HepG2 (cell line): ENCODE measurements around the gene ARPC1A. TPM values are rescaled to one million over a fixed set of nuclear protein-coding genes. Genes with fewer than 3 reads are reported as not detected.

Experiments used
- ATRX ChIP-seq: sonication (generic); formaldehyde crosslinking; IDR thresholded peaks from 2 replicates; pipeline ENCODE4 v1.4.0; 2020; ENCODE audit warnings: missing genetic modification reagents, borderline replicate concordance
- EHMT2 ChIP-seq: fragments of 200-600 bp; sonication (generic); IDR thresholded peaks from 2 replicates; pipeline ENCODE4 v1.7.0; 2017; ENCODE audit warnings: antibody characterized with exemption, low read depth, low read length, borderline replicate concordance
- FOSL2 ChIP-seq: sonication (generic); formaldehyde crosslinking; IDR thresholded peaks from 2 replicates; pipeline ENCODE4 v1.4.0; 2020; ENCODE audit warnings: missing genetic modification reagents
- FOXM1 ChIP-seq: sonication (generic); formaldehyde crosslinking; IDR thresholded peaks from 2 replicates; pipeline ENCODE4 v1.5.0; 2020; ENCODE audit warnings: missing genetic modification reagents
- IKZF4 ChIP-seq: sonication (generic); formaldehyde crosslinking; IDR thresholded peaks from 2 replicates; pipeline ENCODE4 v1.5.1; 2020; ENCODE audit warnings: borderline replicate concordance, mild to moderate bottlenecking, low read depth, missing genetic modification reagents; ENCODE audit errors: not compliant biosample characterization
- ISX ChIP-seq: sonication (generic); formaldehyde crosslinking; conservative IDR thresholded peaks from 2 replicates; pipeline ENCODE4 v1.5.0; 2020; ENCODE audit warnings: missing genetic modification reagents
- REPIN1 ChIP-seq: sonication (generic); formaldehyde crosslinking; IDR thresholded peaks from 2 replicates; pipeline ENCODE4 v1.8.0; 2022; ENCODE audit warnings: missing genetic modification reagents, low read depth, mild to moderate bottlenecking, borderline replicate concordance
- SKIL ChIP-seq: sonication (generic); formaldehyde crosslinking; IDR thresholded peaks from 2 replicates; pipeline ENCODE4 v1.8.0; 2022; ENCODE audit warnings: missing genetic modification reagents, mild to moderate bottlenecking, moderate library complexity, borderline replicate concordance
- SNAI1 ChIP-seq: sonication (generic); formaldehyde crosslinking; IDR thresholded peaks from 2 replicates; pipeline ENCODE4 v1.5.0; 2020; ENCODE audit warnings: mild to moderate bottlenecking, missing genetic modification reagents, borderline replicate concordance
- STAT6 ChIP-seq: sonication (generic); formaldehyde crosslinking; IDR thresholded peaks from 2 replicates; pipeline ENCODE4 v1.4.0; 2020; ENCODE audit warnings: missing genetic modification reagents, mild to moderate bottlenecking, borderline replicate concordance
- TRIM24 ChIP-seq: sonication (generic); formaldehyde crosslinking; IDR thresholded peaks from 2 replicates; pipeline ENCODE4 v1.8.0; 2022; ENCODE audit warnings: mild to moderate bottlenecking, missing genetic modification reagents
- ZC3H13 ChIP-seq: sonication (generic); formaldehyde crosslinking; IDR thresholded peaks from 2 replicates; pipeline ENCODE4 v1.8.1; 2023; ENCODE audit warnings: mild to moderate bottlenecking, missing genetic modification reagents, moderate library complexity
- ZFP90 ChIP-seq: sonication (generic); formaldehyde crosslinking; IDR thresholded peaks from 2 replicates; pipeline ENCODE4 v1.8.0; 2022; ENCODE audit warnings: missing genetic modification reagents, mild to moderate bottlenecking, inconsistent platforms, borderline replicate concordance
- ZKSCAN1 ChIP-seq: fragments of 150-350 bp; IDR thresholded peaks from 2 replicates; pipeline ENCODE4 v1.6.1; 2014; ENCODE audit warnings: low read length
- ZNF121 ChIP-seq: sonication (generic); formaldehyde crosslinking; IDR thresholded peaks from 2 replicates; pipeline ENCODE4 v1.5.0; 2020; ENCODE audit warnings: mild to moderate bottlenecking, missing genetic modification reagents
- ZNF329 ChIP-seq: sonication (generic); formaldehyde crosslinking; IDR thresholded peaks from 2 replicates; pipeline ENCODE4 v1.9.0; 2021; ENCODE audit warnings: low read depth, mild to moderate bottlenecking, missing genetic modification reagents
- ZNF512 ChIP-seq: sonication (generic); formaldehyde crosslinking; IDR thresholded peaks from 2 replicates; pipeline ENCODE4 v1.4.0; 2020; ENCODE audit warnings: mild to moderate bottlenecking, missing genetic modification reagents
- polyA plus RNA-seq, 8 experiments: library from polyadenylated mRNA; depleted of rRNA in 3 of 8; stranded (reverse) in 7 of 8; unstranded in 1 of 8; fragments of >200 nt; fragmentation: Illumina TruSeq in 4 of 8; extraction: Trizol in 4 of 8; gene quantifications; 2 replicates each; pipeline versions ENCODE4 v1.2.1 to v1.2.3, GENCODE V29; 2011 to 2016; ENCODE audit warnings: low read depth in 4 of 8, missing spikeins in 1 of 8, mixed read lengths in 1 of 8; ENCODE audit not compliant: insufficient read depth in 1 of 8
- total RNA-seq, 5 experiments: library from RNA; depleted of rRNA; stranded (reverse); fragments of >200 nt; fragmentation: Illumina TruSeq; extraction: Trizol; gene quantifications; 2 replicates each; pipeline ENCODE4 v1.2.3, GENCODE V29; 2016; ENCODE audit warnings: low read depth in 1 of 5

Gene ARPC1A
- total and polyA plus RNA-seq, 2 of the 13 experiments (the other 11 are each of a cell fraction or from before 2014, with no cell fraction given): 44.3 to 88.5 TPM

GRCh38 chr7:99380823-99381663 lies 55.3 kb downstream of the ARPC1A start (continued):
- TF ChIP-seq REPIN1 (CRISPR knock-in tag) (0 out of 2 replicates have a peak, but pooled peaks have one; percentile 8), ZFP90 (CRISPR knock-in tag) (no peak), EHMT2 (no peak), ISX (CRISPR knock-in tag) (no peak), FOSL2 (CRISPR knock-in tag) (no peak), ZKSCAN1 (0 out of 2 replicates have a peak, but pooled peaks have one; percentile 20), ZNF512 (no peak), ZNF121 (CRISPR knock-in tag) (no peak), FOXM1 (no peak), ATRX (CRISPR knock-in tag) (no peak), ZNF329 (no peak), SNAI1 (no peak), ZC3H13 (CRISPR knock-in tag) (no peak), IKZF4 (CRISPR knock-in tag) (no peak), TRIM24 (CRISPR knock-in tag) (no peak), SKIL (CRISPR knock-in tag) (no peak), STAT6 (CRISPR knock-in tag) (no peak; the same call in 1 of the 2 replicates)
